Mesothelial cell of epicardium (in vitro differentiated cells): ENCODE measurements around the gene UBE2E2. TPM values are rescaled to one million over a fixed set of nuclear protein-coding genes. Genes with fewer than 3 reads are reported as not detected.

Source experiments
- DNase-seq, 2 experiments: peaks; one replicate each; pipeline ENCODE4 v3.0.0; 2021; ENCODE audit warnings: low spot score in 2 of 2; ENCODE audit not compliant: unreplicated experiment in 2 of 2
- H3K27ac Mint-ChIP-seq: 2 replicates; pipeline ENCODE4 v1.8.0; 2021; ENCODE audit warnings: mixed read lengths
- H3K27me3 Mint-ChIP-seq: 2 replicates; pipeline ENCODE4 v1.8.0; 2021; ENCODE audit warnings: low read depth, mixed read lengths
- H3K36me3 Mint-ChIP-seq: 2 replicates; pipeline ENCODE4 v1.8.0; 2021; ENCODE audit warnings: mixed read lengths
- H3K4me1 Mint-ChIP-seq: 2 replicates; pipeline ENCODE4 v1.8.0; 2021; ENCODE audit warnings: mixed read lengths
- H3K4me3 Mint-ChIP-seq: 2 replicates; pipeline ENCODE4 v1.8.0; 2021; ENCODE audit warnings: mild to moderate bottlenecking, moderate library complexity, mixed read lengths
- H3K9me3 Mint-ChIP-seq: 2 replicates; pipeline ENCODE4 v1.8.0; 2021; ENCODE audit warnings: mixed read lengths
- CTCF ChIP-seq: fragments of 200-600 bp; sonication (generic); IDR thresholded peaks from one replicate; pipeline ENCODE4 v1.5.0; 2021; ENCODE audit warnings: antibody characterized with exemption; ENCODE audit not compliant: unreplicated experiment
- total RNA-seq: library from RNA; stranded (reverse); gene quantifications from 3 replicates; pipeline ENCODE4 v1.2.1, GENCODE V29; 2021

UBE2E2 gene
- total RNA-seq, 1 donor from 2014 or later: 42.3 TPM

- Mint-ChIP-seq H3K36me3 (no peaks in the 10 kb centered on the region), H3K27me3 (no peaks in the 10 kb centered on the region), H3K4me3 (no peak overlapping the region), H3K27ac (no peak overlapping the region), H3K9me3 (no peaks in the 10 kb centered on the region), H3K4me1 (peaks cover 2% of the 10 kb centered on the region)
- TF ChIP-seq CTCF: no peak
- no peak for DNase-seq
Observed at GRCh38 chr3:23377928-23378672, 175.0 kb downstream of the UBE2E2 start.

- TF ChIP-seq CTCF: no peak
- H3K4me3 Mint-ChIP-seq: no peak overlapping the region
- peaks cover 5% of the 10 kb centered on the region for H3K4me1 Mint-ChIP-seq
- no peak overlapping the region for H3K27ac Mint-ChIP-seq
- no peaks in the 10 kb centered on the region for H3K36me3 Mint-ChIP-seq
- H3K27me3 Mint-ChIP-seq: no peaks in the 10 kb centered on the region
- H3K9me3 Mint-ChIP-seq: no peaks in the 10 kb centered on the region
- no peak for DNase-seq
Observed at GRCh38 chr3:23383875-23384274, 180.7 kb downstream of the UBE2E2 start.

- H3K36me3 Mint-ChIP-seq: peaks cover under 1% of the 10 kb centered on the region
- no peak for TF ChIP-seq CTCF
Observed at GRCh38 chr3:23385327-23385726, 182.2 kb downstream of the UBE2E2 start.

GRCh38 chr3:23387286-23387918 is 184.3 kb downstream of the UBE2E2 start:
- TF ChIP-seq CTCF: no peak
- DNase-seq: no peak
- Mint-ChIP-seq H3K36me3 (peaks cover 4% of the 10 kb centered on the region), H3K9me3 (peaks cover 5% of the 10 kb centered on the region), H3K27ac (no peak overlapping the region), H3K27me3 (no peaks in the 10 kb centered on the region), H3K4me3 (no peak overlapping the region), H3K4me1 (peaks cover 5% of the 10 kb centered on the region)

More at GRCh38 chr3:23385327-23385726, 182.2 kb downstream of the UBE2E2 start:
- peaks cover 5% of the 10 kb centered on the region for H3K4me1 Mint-ChIP-seq
- peaks cover 2% of the 10 kb centered on the region for H3K9me3 Mint-ChIP-seq
- DNase-seq: no peak
- no peak overlapping the region for H3K4me3 Mint-ChIP-seq
- no peak overlapping the region for H3K27ac Mint-ChIP-seq
- no peaks in the 10 kb centered on the region for H3K27me3 Mint-ChIP-seq

GRCh38 chr3:23389089-23389488 is 186.0 kb downstream of the UBE2E2 start:
- Mint-ChIP-seq H3K27me3 (no peaks in the 10 kb centered on the region), H3K27ac (no peak overlapping the region), H3K4me1 (peaks cover 3% of the 10 kb centered on the region), H3K4me3 (no peak overlapping the region), H3K9me3 (peaks cover 5% of the 10 kb centered on the region), H3K36me3 (peaks cover 4% of the 10 kb centered on the region)
- DNase-seq: no peak
- TF ChIP-seq CTCF: no peak
